Hematopoietic multipotent progenitor cell treated with erythropoietin and hydrocortisone succinate and interleukin-3 and kit ligand, for 8 days (in vitro differentiated cells): ENCODE results near the gene SMAD6.
A peak's percentile ranks its signal among the peaks of the same experiment; 100 is the strongest.
"Not testable (repeated sequence)": the region's sequence is repeated elsewhere in the genome, so short reads cannot be mapped to it uniquely, and the experiment has no call there.

ENCODE experiments used
- DNase-seq: peaks from one replicate; pipeline ENCODE4 v3.0.0-alpha.2; 2015

Gene SMAD6

DNA sequence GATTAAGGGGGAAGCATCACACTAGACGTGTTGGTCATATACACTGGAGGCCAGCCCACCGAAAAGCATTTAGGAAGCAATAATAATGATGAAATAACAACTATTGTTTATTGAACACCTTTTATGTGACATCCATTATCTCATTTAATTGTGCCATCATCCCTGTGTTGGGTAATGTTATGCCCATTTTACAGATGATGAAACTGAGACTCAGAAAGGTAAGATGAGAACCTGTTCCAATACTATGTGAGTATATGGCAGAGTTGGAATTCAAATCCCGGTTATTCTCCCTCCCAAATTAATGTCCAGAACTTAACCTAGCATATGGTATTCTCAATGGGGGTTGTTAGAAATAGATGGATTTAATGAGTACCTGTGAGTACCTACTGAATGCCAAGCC lies 99.2 kb downstream of the SMAD6 start:
- DNase-seq, result no peak

DNA sequence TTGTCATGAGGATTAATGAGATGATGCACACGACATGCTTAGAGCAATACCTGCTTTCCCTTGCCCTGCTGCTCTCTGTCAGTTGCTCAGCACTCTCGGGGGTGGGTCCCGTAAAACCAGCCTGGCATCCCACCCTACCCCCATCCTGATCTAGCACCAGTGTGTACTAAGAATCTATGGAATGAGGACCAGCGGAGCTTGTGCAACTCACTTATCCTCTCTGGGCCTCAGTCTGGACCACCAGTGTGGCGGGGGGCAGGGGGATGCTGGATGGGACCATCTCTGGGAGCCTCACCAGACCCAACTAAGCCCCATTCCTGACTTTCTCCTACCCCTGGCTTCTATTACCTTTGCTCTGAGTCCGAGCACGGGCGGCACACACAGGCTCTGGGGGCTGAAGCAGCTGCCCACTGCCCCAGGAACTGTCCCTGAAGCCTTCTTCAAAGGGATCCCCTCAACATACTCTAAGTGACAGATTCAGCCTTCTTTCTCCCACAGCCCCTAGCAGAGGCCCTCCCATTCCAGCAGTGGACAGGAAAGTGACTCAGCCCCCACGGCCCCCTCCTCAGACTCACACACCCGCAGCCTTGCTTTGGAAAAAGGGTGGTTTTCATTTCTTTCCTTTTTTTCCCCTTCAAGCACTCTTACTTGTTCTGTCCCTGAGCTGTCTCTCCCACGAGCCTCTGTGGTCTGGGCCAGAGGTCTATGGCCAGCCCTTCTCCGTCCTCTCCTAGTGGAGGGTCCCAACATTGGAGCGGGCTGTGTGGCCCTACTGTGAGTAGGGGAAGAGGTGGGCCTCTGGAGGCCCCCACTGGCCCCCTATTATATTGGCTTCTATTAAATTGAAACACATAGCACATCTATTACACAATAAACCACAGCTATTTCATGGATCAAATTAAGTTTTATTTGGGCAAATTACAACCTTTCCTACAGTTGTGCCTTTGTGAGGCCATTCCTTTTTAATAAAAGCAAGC lies 100.3 kb downstream of the SMAD6 start:
- no peak for DNase-seq

DNA sequence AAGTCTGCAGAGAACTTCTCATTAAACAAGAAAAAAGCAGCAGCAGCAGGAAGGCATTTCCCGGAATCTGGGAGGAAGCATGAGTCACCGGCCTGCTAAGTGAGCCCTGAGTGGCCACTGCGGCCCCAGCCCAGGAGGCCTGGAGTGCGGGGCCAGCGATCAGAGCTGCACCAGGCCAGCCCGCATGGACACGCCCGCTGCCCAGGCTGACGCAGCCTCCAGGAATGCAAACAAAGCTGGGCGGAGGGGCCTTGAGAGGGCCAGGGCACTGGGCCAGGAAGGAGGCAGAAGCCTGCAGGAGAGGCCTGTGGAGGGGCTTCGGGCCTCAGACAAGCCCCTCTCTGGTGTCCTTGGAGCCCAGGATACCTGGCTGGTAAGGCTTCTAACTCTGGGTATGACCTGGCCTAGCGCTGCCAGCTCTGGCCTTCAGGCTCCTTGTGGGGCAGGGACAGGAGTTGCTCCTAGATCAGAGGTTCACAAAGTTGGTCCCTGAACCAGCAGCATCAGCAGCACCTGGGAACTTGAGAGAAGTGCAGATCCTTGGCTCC lies 101.2 kb downstream of the SMAD6 start:
- peak; percentile 35 for DNase-seq

DNA sequence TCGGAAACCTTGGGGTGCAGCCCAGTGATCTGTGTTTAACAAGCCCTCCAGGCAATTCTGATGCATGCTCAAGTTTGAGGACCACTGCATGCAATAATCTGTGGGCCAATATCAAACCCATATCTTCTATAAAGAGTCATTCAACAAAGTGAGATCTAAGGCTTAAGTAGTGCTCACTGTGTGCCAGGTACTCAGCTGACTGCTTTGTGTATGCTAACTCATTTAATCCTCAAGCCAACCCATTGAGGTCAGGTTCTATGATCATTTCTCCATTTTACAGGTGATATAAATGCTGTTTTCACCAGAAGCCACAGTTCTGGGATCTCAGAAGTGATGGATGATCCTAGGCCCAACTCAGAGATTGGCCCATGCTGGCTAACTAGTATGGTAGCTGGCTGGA lies 101.7 kb downstream of the SMAD6 start:
- DNase-seq, result no peak

DNA sequence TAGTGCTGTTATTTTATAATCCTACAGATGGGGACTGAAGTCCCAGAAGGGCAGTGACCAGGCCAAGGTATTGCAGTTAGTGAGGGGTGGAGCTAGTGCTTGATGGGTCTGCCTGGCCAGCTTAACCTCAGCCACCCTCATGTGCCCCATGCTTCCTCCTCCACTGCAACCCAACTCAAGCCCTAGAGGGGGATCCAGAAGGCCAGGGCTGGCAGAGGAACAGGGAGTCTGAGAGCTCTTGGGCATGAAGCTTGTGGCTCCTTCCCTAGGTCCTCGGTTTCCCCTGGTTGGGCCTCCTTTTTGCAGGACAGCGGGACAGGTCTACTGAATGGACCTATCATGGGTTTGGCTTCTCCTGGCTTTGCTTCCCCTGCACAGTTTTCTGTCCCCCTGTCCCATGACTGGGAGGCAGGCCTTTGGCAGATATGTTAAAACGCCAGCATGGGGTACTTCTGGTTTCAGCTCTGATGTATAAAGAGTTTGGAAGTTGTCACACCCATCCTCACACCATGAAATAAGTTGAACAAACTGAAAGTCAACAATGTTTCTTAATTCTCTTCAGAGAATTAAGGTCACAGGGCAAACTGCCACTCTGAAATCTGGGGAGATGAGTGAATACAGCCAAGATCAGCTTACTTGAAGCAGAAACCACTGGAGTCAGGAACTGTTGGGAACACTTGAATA lies 103.3 kb downstream of the SMAD6 start:
- DNase-seq, result no peak

DNA sequence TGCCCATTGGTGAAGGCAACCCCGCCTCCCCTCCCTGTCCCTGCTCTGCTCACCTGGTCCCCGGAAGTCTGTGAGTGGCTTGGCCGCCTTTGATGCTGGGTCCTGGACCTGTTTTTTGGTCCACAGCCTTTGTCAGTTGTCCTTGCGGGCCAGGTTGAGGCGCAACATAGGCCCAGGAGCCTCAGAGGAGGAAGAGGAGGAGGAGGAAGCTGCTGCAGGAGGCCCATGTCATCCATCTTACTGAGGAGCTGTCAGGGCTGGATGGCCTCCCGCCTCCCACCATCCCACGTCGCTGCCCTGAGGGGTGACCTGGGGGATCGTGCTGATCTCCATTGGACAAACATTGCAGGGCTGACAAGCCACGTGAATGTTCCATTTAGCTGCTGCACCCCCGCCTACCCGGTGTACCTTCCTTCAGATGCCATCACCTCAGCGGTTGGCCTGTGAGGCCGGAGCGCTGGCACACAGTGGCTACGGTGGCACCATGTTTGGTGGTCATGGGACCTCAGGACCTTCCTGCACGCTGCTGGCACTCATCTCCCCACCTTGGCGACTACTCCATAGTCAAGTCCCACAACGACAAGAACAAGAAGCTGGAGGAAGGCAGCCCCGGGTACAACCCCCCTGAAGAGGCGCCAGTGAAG lies 106.3 kb downstream of the SMAD6 start:
- DNase-seq, result no peak

DNA sequence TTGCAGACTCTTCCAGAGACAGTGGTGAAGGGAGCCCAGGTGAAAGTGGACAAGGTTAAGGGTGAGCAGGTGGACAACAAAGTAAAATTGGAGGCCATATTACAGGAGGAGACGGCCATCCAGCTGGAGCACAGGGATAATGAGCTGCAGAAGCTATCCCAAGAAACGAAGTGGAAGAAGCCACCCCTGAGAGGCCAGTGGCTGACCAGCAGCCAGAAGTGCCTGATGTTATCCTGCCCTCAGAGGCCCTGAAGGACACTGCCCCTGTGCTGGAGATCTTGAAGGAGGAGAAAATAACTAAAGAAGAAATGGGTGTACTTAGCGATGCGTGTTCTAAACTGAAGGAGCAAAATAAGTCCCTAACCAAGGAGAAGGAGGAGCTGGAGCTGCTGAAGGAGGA lies 107.6 kb downstream of the SMAD6 start:
- DNase-seq, result no peak

DNA sequence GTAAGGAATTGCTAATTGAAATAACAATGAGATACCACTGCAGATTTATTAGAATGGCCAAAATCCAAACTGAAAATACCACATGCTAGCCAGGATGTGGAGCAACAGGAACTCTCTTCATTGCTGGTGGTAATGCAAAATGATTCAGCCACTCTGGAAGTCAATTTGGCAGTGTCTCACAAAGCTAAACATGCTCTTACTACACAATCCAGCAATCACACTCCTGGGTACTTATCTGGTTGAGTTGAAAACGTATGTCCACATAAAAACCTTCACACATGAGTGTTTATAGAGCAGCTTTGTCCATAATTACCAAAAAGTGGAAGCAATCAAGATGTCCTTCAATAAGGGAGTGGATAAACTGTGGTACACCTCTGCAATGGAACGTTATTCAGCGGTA lies 113.3 kb downstream of the SMAD6 start:
- no peak for DNase-seq

DNA sequence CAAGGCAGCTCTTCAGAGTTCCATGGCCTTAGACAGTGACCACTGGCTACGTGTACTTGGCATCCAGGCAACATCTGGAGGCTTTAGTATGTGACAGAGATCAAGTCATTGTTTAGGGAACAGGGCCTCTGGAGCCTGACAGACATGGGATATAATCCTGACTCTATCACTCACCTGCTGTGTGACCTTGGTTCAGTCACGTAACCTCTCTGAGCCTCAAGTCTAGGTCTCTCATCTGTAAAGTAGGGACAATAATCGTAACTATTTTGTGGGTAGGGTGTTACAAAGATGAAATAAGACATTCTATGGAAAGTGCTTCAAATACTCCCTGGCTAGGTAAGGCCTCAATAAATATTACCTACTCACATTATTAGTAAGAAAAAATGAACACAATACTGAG lies 114.2 kb downstream of the SMAD6 start:
- no peak for DNase-seq

DNA sequence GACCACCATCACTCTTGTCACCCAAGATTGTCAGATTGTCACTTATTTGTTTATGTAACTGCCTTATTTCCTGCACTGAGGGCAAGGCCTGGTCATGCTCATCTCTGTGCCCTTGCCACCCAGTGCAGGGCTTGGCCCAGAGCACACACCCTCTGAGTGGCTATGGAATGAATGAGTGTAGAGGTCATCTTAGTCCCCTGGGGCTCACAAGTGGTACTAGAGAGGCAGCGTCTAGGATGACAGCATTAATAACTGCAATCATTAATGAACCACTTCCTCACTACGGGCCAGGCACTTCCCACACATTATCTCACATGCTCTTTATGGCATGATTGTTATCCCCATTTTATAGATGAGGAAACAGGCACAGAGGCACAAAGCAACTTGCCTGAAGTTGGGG lies 117.0 kb downstream of the SMAD6 start:
- no peak for DNase-seq

DNA sequence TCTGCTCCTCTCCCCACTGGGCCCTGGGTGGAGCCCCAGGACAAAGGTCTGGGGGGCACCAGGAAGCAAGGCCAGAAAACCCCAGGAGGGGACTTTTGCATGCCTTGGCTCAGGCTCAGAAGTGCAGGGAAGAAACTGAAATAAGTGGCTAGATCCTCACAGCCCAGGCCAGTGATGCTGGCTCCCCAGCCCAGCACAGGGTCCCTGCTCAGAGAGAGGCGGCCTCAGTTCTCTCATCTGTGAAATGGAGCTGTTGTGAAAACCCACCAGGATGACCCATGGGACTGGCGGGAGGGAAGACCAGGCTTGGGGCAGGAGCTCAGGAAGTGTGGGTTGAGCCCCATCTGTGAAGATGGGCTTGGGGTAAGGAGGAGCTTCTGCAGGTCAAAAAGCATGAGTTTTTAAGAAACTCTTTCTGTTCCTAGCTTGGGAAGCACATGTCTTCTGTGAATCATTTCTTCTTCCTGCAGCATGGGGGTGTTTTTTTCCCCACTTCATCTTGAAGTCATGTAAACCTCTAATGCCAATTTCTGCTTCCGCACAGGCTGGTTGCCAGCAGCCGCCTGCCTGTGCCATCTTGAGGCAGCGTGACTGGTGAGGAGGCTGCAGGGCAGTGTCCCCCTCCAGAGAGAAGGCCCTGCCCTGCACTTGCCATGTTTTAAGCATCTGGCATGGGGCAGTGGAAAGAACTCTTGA lies 118.6 kb downstream of the SMAD6 start:
- no peak for DNase-seq

DNA sequence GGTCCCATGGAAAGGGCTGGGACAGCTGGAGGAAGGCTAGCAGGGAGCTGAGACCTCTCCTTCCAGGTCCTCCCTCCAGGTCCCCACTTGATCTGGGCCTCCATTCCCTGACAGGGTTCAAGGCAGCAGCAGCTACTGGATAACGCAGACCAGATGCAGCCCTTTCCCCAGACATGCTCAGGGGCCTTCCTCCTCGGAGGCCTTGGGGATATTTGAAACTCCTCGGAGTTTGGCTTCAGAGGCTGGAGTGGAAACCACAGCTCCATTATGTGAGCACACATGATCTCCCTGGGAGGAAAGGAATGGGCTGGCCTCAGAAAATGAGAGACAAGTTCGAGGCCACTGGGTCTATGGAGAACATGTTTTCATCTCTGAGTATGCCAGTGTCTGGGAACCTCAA lies 119.3 kb downstream of the SMAD6 start:
- DNase-seq, result no peak

DNA sequence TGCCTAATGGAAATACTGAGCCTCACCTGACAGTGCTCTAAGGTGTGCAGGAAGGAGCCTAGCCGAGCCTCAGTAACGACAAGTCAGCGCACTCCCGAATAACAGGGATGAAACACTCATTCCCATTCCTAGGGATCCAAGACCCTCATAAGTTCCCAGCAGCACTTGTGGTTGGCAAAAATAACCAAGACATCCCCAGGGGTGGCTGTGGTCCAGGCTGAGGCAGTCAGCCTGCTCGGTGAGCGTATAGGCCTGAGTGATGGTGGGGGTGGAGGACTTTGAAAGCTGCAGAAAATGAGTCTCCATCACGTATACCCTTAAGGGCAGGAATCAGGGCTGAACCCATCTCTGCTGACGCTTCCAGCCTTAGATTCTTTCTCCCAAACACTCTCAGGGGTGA lies 120.1 kb downstream of the SMAD6 start:
- DNase-seq, result no peak

DNA sequence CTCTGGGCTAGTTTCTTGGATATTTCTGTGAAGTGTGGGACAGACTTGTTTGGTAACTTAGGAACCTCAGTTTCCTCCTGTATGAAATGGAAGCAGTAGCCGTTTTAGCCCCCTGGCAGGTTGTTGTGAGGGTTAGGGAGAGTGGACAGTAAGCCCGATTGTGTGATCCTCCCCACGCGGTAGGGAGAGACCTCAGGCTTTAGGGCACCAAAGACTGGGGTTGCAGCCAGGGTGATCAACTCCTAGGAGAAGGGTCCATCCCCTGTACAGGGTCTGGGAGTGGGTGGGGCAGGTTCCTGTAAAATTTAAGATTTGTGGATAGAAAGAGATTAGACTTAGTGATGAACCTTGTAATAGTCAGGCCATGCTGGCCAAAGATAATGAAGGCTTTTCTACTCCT lies 120.5 kb downstream of the SMAD6 start:
- DNase-seq, result no peak

DNA sequence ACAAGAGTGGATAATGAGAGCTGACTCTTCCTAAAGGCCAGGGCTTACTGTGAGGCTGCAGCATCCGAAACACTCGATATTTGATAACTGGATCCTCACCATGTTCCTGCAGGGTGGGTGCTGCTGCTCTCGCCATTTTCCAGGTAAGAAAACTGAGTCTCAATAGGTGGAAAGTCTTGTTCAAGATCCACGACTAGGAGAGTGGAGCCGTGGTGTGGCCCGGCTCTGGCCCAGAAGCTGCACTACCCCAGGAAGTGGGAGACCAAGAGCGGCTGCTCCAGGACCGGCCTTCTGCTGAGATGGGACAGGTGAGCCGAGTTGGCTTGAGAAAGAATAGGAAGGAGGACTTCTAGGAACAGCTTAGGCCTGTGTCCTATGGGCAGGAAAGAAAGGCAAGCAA lies 121.6 kb downstream of the SMAD6 start:
- DNase-seq, result no peak

DNA sequence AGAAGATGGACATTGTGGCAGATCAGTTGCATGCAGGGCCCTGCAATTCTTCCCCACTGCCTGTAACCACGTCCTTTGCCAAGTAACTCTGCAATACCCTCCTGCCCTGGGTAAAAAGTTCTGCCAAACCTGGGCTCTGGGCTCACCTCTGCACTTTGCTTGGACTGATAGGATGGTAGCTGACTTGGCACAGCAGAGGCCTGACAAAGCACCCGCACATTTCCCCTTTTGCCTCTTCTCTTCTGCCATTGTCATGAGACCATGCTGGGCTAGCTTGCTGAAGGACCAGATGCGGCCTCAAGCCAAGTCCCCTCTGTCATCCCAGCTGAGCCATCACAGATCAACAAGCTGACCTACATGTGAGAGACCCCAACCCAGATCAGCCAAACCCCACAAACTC lies 122.4 kb downstream of the SMAD6 start:
- DNase-seq, result no peak

DNA sequence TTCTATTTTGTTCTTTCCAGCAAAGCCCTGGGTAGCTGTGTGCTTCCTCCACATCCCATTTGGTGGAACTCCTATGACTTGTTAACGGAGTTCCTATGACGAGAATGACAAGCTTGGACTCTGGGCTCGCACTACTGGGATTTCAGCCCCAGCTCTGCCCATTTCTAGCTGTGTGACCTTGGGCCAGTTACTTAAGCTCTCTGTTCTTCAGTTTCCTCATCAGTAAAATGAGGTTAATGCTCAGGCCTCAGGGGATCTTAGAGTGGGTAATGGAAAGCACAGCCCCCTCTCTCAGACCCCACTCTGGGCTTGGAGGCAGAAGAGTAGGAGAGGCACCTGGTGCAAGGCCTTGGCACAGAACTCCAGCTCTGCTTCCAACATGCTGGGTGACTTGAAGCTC lies 123.1 kb downstream of the SMAD6 start:
- DNase-seq, result no peak

DNA sequence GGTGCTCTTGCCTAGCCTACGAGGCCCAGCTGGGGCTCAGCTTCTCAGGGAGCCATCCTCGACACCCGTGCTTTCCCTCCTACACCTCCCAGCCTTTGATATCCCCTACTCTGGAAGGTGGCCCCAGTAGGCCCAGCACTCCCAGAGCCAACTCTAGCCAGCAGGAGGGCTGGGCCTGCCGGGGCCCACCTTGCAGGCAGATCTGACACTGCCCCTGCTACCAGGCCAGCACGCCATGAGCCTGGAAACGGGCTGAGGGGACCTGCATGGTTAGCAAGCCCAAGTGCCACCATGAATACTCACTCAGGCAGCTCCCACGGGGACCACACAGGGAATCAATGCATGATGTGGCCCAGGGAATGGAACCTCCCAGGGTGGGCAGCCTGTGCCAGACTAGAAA lies 123.7 kb downstream of the SMAD6 start:
- DNase-seq, result no peak

DNA sequence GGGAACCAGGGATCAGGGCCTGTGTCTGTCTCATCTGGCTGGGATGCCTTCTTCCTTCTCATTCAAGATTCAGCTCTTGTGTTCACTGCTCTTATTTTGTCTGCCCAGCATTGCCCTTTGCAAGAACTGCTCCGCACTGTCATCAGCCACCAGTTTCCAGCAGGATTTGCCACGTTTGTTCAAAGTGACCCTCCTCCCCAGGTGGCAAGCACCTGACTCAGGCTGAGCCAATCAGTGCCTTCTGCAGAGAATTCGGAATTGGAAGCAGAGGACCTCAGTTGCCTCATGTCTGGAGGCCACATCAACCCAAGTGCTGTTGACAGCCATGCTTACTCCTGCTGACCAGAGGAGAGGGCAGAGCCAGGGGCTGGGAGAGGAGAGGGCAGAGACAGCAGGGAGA lies 124.5 kb downstream of the SMAD6 start:
- DNase-seq, result no peak

DNA sequence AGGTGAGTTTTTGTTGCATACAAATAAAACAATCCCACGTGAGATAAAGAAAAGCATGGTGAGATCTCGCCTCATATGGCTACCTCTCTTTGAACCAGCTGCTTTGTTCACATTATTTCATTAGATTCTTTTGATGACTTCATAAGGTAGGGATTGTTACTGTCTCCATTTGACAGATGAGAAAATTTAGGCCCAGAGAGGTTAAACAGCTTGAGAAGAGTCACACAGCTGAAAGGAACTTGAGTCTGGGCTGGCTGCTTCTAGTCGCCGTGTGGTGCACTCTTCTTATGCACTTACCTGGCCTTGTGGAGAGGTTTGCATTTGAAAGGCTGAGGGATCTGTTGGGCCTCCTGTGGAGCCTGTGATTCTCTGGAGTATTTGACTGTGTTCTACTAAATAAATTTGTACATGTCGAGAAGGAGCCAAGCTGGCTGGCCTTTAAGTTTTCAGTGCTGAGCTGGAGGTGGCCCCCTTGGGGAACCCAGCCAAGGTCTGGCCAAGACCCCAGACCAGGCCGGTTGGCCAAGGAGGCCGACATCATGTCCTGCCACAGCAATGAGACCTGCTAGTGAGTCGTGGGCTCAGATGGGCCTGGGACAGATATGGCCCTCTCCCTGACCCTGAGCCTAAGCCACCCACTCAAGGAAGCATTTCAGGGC lies 125.1 kb downstream of the SMAD6 start:
- DNase-seq, result no peak

DNA sequence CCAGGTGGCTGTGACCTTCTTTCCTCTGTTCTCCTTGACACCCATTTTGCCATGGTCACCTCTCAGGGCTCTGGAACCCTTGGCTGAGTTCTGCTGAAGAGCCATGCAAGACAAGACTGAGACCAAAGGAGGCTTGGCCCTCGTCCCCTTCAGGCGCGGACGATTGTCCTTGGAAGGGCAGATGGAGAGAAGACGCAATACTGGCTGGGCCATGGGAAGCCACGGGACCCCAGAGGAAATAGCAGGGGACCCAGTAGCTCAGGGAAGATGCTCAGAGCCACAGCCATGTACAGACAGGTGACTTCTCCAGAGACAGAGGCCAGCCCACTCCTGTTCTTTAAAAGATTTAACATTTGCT lies 125.6 kb downstream of the SMAD6 start:
- no peak for DNase-seq

DNA sequence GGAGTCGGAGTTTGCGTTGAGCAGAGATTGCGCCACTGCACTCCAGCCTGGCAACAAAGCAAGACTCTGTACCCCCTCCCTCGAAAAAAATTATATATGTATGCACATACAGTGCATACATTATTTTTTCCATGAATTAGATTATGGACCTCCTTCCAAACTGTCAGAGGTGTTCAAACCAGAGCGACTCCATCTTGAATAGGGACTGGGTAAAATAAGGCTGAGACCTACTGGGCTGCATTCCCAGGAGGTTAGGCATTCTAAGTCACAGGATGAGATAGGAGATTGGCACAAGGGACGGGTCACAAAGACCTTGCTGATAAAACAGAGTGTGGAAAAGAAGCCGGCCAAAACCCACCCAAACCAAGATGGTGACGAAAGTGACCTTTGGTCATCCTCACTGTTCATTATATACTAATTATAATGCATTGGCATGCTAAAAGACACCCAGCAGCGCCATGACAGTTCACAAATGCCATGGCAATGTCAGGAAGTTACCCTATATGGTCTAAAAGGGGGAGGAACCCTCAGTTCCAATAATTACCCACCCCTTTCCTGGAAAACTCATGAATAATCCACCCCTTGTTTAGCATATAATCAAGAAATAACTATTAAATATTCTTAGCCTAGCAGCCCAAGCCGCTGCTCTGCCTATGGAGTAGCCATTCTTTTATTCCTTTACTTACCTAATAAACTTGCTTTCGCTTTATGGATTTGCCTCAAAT lies 126.9 kb downstream of the SMAD6 start:
- not testable (repeated sequence) for DNase-seq
